SK-N-SH (cell line): ENCODE results near the gene RANBP10. TPM values are rescaled to one million over a fixed set of nuclear protein-coding genes. Genes with fewer than 3 reads are reported as not detected.
"Not testable (repeated sequence)": the region's sequence is repeated elsewhere in the genome, so short reads cannot be mapped to it uniquely, and the experiment has no call there.

ENCODE experiments used
- CTCF ChIA-PET: fragments of 300-600, 350-600 bp; formaldehyde crosslinking; extraction: SDS; loops from one replicate; lab custom pipeline; 2021; lab: Yijun Ruan, JAX
- POLR2A ChIA-PET: fragments of 350-600 bp; sonication (Branson Sonifier 250); formaldehyde crosslinking; extraction: SDS; loops from one replicate; lab custom pipeline; 2020; ENCODE audit warnings: antibody characterized with exemption, inconsistent platforms; lab: Yijun Ruan, JAX
- DNase-seq: peaks from one replicate; pipeline ENCODE4 v3.0.0; 2012
- H2AFZ ChIP-seq: fragments of 200-600 bp; sonication (generic); 2 replicates; pipeline ENCODE4 v1.8.1; 2016; ENCODE audit warnings: antibody characterized with exemption, mild to moderate bottlenecking, low read depth
- H3F3A ChIP-seq: fragments of 200-600 bp; sonication (generic); replicated peaks from 2 replicates; pipeline ENCODE3; 2016; ENCODE audit warnings: antibody characterized with exemption, mild to moderate bottlenecking; ENCODE audit not compliant: insufficient read depth
- H3K27ac ChIP-seq, 2 experiments: fragments of 200-500 bp in 1 of 2; fragments of 200-600 bp in 1 of 2; sonication (Bioruptor generic) in 1 of 2; sonication (generic), shearing (Covaris generic) in 1 of 2; 2 replicates each; pipeline versions ENCODE4 v1.5.1 to v1.6.1; 2014 to 2016; ENCODE audit warnings: low read depth in 2 of 2, inconsistent platforms in 1 of 2, low read length in 1 of 2, mild to moderate bottlenecking in 1 of 2, mixed read lengths in 1 of 2
- H3K27me3 ChIP-seq: fragments of 200-600 bp; sonication (generic), shearing (Covaris generic); 2 replicates; pipeline ENCODE4 v1.6.1; 2016; ENCODE audit warnings: mixed run types; ENCODE audit not compliant: insufficient read depth
- H3K36me3 ChIP-seq, 2 experiments: fragments of 200-500 bp in 1 of 2; fragments of 200-600 bp in 1 of 2; sonication (Bioruptor generic) in 1 of 2; sonication (generic) in 1 of 2; replicated peaks in 1 of 2; 2 replicates each; pipeline versions ENCODE3 to v1.5.1; 2014 to 2016; ENCODE audit warnings: low read length in 1 of 2, mild to moderate bottlenecking in 1 of 2; ENCODE audit not compliant: insufficient read depth in 2 of 2, control insufficient read depth in 1 of 2
- H3K4me1 ChIP-seq, 2 experiments: fragments of 200-500 bp in 1 of 2; fragments of 200-600 bp in 1 of 2; sonication (Bioruptor generic) in 1 of 2; sonication (generic), shearing (Covaris generic) in 1 of 2; 2 replicates each; pipeline versions ENCODE4 v1.5.1 to v1.6.1; 2014 to 2016; ENCODE audit warnings: low read depth in 1 of 2, low read length in 1 of 2, mixed run types in 1 of 2; ENCODE audit not compliant: insufficient read depth in 2 of 2, control insufficient read depth in 1 of 2
- H3K4me2 ChIP-seq: fragments of 200-600 bp; sonication (generic), shearing (Covaris generic); 2 replicates; pipeline ENCODE4 v1.6.1; 2017; ENCODE audit warnings: mixed run types
- H3K4me3 ChIP-seq, 2 experiments: fragments of 200-500 bp in 1 of 2; fragments of 200-600 bp in 1 of 2; sonication (Bioruptor generic) in 1 of 2; sonication (generic), shearing (Covaris generic) in 1 of 2; 2 replicates each; pipeline versions ENCODE4 v1.5.1 to v1.8.1; 2014 to 2016; ENCODE audit warnings: low read depth in 2 of 2, inconsistent platforms in 1 of 2, low read length in 1 of 2, mild to moderate bottlenecking in 1 of 2, mixed read lengths in 1 of 2, moderate library complexity in 1 of 2
- H3K79me2 ChIP-seq: fragments of 200-600 bp; sonication (generic); 2 replicates; pipeline ENCODE4 v1.8.1; 2017; ENCODE audit warnings: mild to moderate bottlenecking; ENCODE audit not compliant: insufficient read depth
- H3K9ac ChIP-seq: fragments of 200-600 bp; sonication (generic); 2 replicates; pipeline ENCODE4 v1.6.1; 2017; ENCODE audit warnings: mixed run types
- H3K9me2 ChIP-seq: fragments of 200-600 bp; sonication (generic); 2 replicates; pipeline ENCODE4 v1.6.1; 2017; ENCODE audit warnings: mixed run types
- H3K9me3 ChIP-seq: fragments of 200-600 bp; sonication (generic); 2 replicates; pipeline ENCODE4 v1.6.1; 2017; ENCODE audit warnings: mixed run types, mild to moderate bottlenecking, moderate library complexity
- H4K20me1 ChIP-seq: fragments of 200-600 bp; sonication (generic); 2 replicates; pipeline ENCODE4 v1.6.1; 2017; ENCODE audit warnings: mild to moderate bottlenecking, mixed run types; ENCODE audit not compliant: insufficient read depth
- CHD2 ChIP-seq: fragments of 150-350 bp; IDR thresholded peaks from 2 replicates; pipeline ENCODE4 v1.6.1; 2018; ENCODE audit warnings: low read length; ENCODE audit not compliant: partially characterized antibody
- CTCF ChIP-seq: fragments of 200-600 bp; sonication (generic); IDR thresholded peaks from 2 replicates; pipeline ENCODE4 v1.6.1; 2017; ENCODE audit warnings: antibody characterized with exemption, mild to moderate bottlenecking, moderate library complexity
- ELF1 ChIP-seq: IDR thresholded peaks from 2 replicates; pipeline ENCODE4 v1.4.0; 2012
- EZH2phosphoT487 ChIP-seq: fragments of 200-600 bp; sonication (generic); IDR thresholded peaks from 2 replicates; pipeline ENCODE4 v1.6.1; 2017; ENCODE audit warnings: low read depth, mixed run types, mild to moderate bottlenecking, antibody characterized with exemption, moderate library complexity, borderline replicate concordance
- GABPA ChIP-seq: IDR thresholded peaks from 2 replicates; pipeline ENCODE4 v1.4.0; 2012; ENCODE audit warnings: low read depth, mild to moderate bottlenecking
- GATA2 ChIP-seq: sonication (generic); formaldehyde crosslinking; IDR thresholded peaks from 2 replicates; pipeline ENCODE4 v1.5.0; 2020; ENCODE audit warnings: mild to moderate bottlenecking, missing genetic modification reagents
- MEF2A ChIP-seq: IDR thresholded peaks from 2 replicates; pipeline ENCODE4 v1.4.0; 2012; ENCODE audit warnings: low read depth, borderline replicate concordance
- MXI1 ChIP-seq: IDR thresholded peaks from 2 replicates; pipeline ENCODE4 v1.6.1; 2012; ENCODE audit warnings: mild to moderate bottlenecking, low read depth, low read length, improper control_type of control experiment
- NFIC ChIP-seq: IDR thresholded peaks from 2 replicates; pipeline ENCODE4 v1.4.0; 2012; ENCODE audit warnings: borderline replicate concordance
- RAD21 ChIP-seq: IDR thresholded peaks from 2 replicates; pipeline ENCODE4 v1.6.1; 2012; ENCODE audit warnings: mild to moderate bottlenecking, low read length
- REST ChIP-seq: IDR thresholded peaks from 2 replicates; pipeline ENCODE4 v1.6.1; 2012; ENCODE audit warnings: mild to moderate bottlenecking, low read depth, low read length, moderate library complexity
- RFX5 ChIP-seq: IDR thresholded peaks from 2 replicates; pipeline ENCODE4 v1.6.1; 2012; ENCODE audit warnings: mild to moderate bottlenecking, improper control_type of control experiment, low read length
- SIN3A ChIP-seq: IDR thresholded peaks from 2 replicates; pipeline ENCODE4 v1.6.1; 2012; ENCODE audit warnings: low read depth, mild to moderate bottlenecking, low read length, moderate library complexity, borderline replicate concordance
- SMC3 ChIP-seq: IDR thresholded peaks from 2 replicates; pipeline ENCODE4 v1.6.1; 2012; ENCODE audit warnings: low read depth, low read length, improper control_type of control experiment
- USF1 ChIP-seq: IDR thresholded peaks from 2 replicates; pipeline ENCODE4 v1.4.0; 2012; ENCODE audit warnings: low read depth, borderline replicate concordance
- USF2 ChIP-seq: fragments of 150-350 bp; IDR thresholded peaks from 2 replicates; pipeline ENCODE4 v1.6.1; 2017; ENCODE audit warnings: antibody characterized with exemption, low read length, low read depth, borderline replicate concordance
- ZBTB33 ChIP-seq: IDR thresholded peaks from 2 replicates; pipeline ENCODE4 v1.4.0; 2012; ENCODE audit warnings: low read depth, borderline replicate concordance
- WGBS: methylation state at CpG from one replicate; pipeline ENCODE4 v1.1.6; 2017; ENCODE audit warnings: low lambda C conversion rate; 5-methylcytosine and 5-hydroxymethylcytosine counted together
- polyA plus RNA-seq, 3 experiments: library from polyadenylated mRNA; depleted of rRNA; stranded (reverse); fragments of >200 nt; gene quantifications; 2 replicates each; pipeline ENCODE4 v1.2.3, GENCODE V29; 2012

RANBP10 gene
- polyA plus RNA-seq, 1 of the 3 experiments (the other 2 are of a cell fraction), result 12.1 TPM

- TF ChIP-seq USF1 (no peak), USF2 (no peak), NFIC (no peak), RAD21 (no peak), SIN3A (no peak)
Observed at GRCh38 chr16:67758006-67758405, 48.4 kb downstream of the RANBP10 start (continued).

- Histone ChIP-seq H2AFZ (no peak overlapping the region), H3K27ac (no peak overlapping the region), H3K4me1 (no peaks in the 10 kb centered on the region; a peak in 1 of 4 replicates), H3F3A (no peaks in the 10 kb centered on the region), H3K79me2 (no peaks in the 10 kb centered on the region), H3K4me3 (no peak overlapping the region), H3K36me3 (no peaks in the 10 kb centered on the region), H3K9ac (no peak overlapping the region)
- ChIA-PET CTCF (no interaction called here), POLR2A (interaction anchor here (0.7 kb wide), 1 partner anchor 92 kb away, joined by 3 read pairs; the partner anchor contains the start of gene ACD)
- WGBS, result 87% methylated on average over 2 of the region's 2 CpGs
- DNase-seq, result no peak
- TF ChIP-seq ZBTB33 (no peak), MXI1 (no peak), REST (no peak), SMC3 (no peak), GATA2 (CRISPR knock-in tag) (no peak), RFX5 (no peak), GABPA (no peak), EZH2phosphoT487 (no peak), CHD2 (no peak), ELF1 (no peak), CTCF (no peak), MEF2A (no peak)
- TF ChIP-seq, all 33 proteins: peak for 0
- H3K27me3 ChIP-seq, result no peaks in the 10 kb centered on the region
- H4K20me1 ChIP-seq, result no peaks in the 10 kb centered on the region
- H3K9me3 ChIP-seq, result no peaks in the 10 kb centered on the region
- H3K9me2 ChIP-seq, result no peaks in the 10 kb centered on the region
- no peak overlapping the region for H3K4me2 ChIP-seq
Observed at GRCh38 chr16:67752641-67753040, 53.7 kb downstream of the RANBP10 start.

GRCh38 chr16:67751331-67751730 lies 55.0 kb downstream of the RANBP10 start:
- H3K9me3 ChIP-seq, H3K9ac ChIP-seq, H2AFZ ChIP-seq, H3K4me1 ChIP-seq, H3K36me3 ChIP-seq, H3K27ac ChIP-seq, H3K9me2 ChIP-seq, H3K4me3 ChIP-seq, H4K20me1 ChIP-seq, H3K27me3 ChIP-seq, H3K4me2 ChIP-seq, DNase-seq, H3K79me2 ChIP-seq, H3F3A ChIP-seq, POLR2A ChIA-PET: not testable (repeated sequence)
- WGBS, result over 99% methylated on average over 3 of the region's 3 CpGs
- CTCF ChIA-PET, result interaction anchor here (0.7 to 1.9 kb wide), 3 partner anchors 12 to 183 kb away, joined by 3 to 6 read pairs (median 3); no protein-coding TSS in a partner anchor
